ENCODE data around the gene UBE2E1.
A peak's percentile ranks its signal among the peaks of the same experiment; 100 is the strongest.
"Not testable (repeated sequence)": the region's sequence is repeated elsewhere in the genome, so short reads cannot be mapped to it uniquely, and the experiment has no call there.

The UBE2E1 gene

GRCh38 chr3:23916152-23916885 is 110.6 kb downstream of the UBE2E1 start:
- H3K4me1 Mint-ChIP-seq (ENCODE audit: low read depth): peaks cover 42% of the 10 kb centered on the region
- H3K4me3 Mint-ChIP-seq: peak overlapping the region; percentile 98
- peak overlapping the region; percentile 99 for H3K27ac Mint-ChIP-seq
- peaks cover 33% of the 10 kb centered on the region for H3K36me3 Mint-ChIP-seq
- no peaks in the 10 kb centered on the region for H3K9me3 Mint-ChIP-seq (ENCODE audit: low read depth)
- H3K27me3 Mint-ChIP-seq: no peaks in the 10 kb centered on the region

DNA sequence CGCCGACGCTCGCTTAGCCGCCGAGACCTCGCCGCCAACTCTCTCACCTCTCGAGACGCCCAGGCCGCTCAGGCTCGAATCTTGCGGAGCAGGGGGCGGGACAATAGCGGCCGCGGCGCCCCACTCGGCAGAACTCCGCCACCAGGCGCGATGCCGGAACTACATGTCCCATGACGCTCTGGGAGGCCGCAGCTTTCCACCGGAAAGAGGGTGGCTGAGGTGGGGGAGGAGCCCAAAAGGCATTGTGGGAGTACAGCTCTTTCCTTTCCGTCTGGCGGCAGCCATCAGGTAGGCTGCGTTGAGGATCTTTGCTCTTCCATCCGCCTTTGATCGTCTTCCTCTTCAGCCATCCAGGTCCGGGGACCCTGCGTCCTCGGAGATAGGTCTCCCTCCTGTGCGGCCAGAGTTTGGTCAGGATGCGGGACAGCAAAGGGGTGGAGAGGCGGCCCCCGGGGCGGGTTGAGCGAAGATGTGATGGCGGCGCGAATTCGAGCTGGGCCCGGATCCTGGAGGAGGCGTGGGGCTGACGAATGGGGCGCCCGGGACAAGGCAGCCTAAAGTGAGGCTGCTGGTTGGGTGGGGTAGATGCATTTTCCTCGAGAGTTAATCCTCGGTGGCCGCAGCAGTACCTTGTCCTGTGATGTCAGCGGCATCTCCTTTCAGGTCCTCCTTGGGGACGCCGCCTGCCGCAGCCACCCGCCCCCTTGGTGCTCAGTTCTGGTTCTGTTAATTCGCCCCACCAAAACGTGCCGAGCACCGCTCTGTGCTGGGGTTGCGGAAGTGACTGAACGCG is 111.3 kb downstream of the UBE2E1 start, which contains the start of the genes NKIRAS1 and RPL15:
Gene NKIRAS1, minus strand, starts transcription at position 105 of the 793 bp plus-strand sequence. CDS start 6,086 bp downstream, outside the sequence.
Gene RPL15, plus strand, starts transcription at position 247 of the 793 bp plus-strand sequence. CDS start 728 bp downstream, outside the sequence.
- Mint-ChIP-seq H3K9me3 (ENCODE audit: low read depth) (no peaks in the 10 kb centered on the region), H3K4me1 (ENCODE audit: low read depth) (peaks cover 42% of the 10 kb centered on the region), H3K27me3 (no peaks in the 10 kb centered on the region), H3K4me3 (peak within 1 kb of the TSS; percentile 98), H3K27ac (peak within 1 kb of the TSS; percentile 99), H3K36me3 (peaks cover 33% of the 10 kb centered on the region)

GRCh38 chr3:23917679-23918303 is 112.0 kb downstream of the UBE2E1 start:
- H3K36me3 Mint-ChIP-seq: peaks cover 33% of the 10 kb centered on the region
- H3K27ac Mint-ChIP-seq: peak overlapping the region; percentile 99
- H3K27me3 Mint-ChIP-seq; H3K9me3 Mint-ChIP-seq (ENCODE audit: low read depth): not testable (repeated sequence)
- H3K4me3 Mint-ChIP-seq: peak overlapping the region; percentile 98
- H3K4me1 Mint-ChIP-seq (ENCODE audit: low read depth): peaks cover 42% of the 10 kb centered on the region

DNA sequence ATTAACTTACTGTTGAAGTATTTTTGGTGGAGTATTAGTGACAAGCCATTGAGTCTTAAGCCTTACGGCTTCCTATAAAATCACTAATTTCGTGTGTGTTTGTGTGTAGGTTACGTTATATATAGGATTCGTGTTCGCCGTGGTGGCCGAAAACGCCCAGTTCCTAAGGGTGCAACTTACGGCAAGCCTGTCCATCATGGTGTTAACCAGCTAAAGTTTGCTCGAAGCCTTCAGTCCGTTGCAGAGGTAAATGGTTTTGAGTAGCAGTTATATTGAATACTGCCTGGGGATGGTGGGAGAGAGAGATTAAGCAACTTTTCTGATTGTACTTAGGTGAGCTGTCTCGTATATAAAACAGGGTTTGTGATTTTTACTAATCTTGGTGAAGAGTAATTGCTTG is 112.6 kb downstream of the UBE2E1 start:
- peaks cover 33% of the 10 kb centered on the region for H3K36me3 Mint-ChIP-seq
- H3K4me3 Mint-ChIP-seq: peak overlapping the region; percentile 98

GRCh38 chr3:23919628-23920027 is 113.9 kb downstream of the UBE2E1 start:
- Mint-ChIP-seq H3K4me1 (ENCODE audit: low read depth) (peaks cover 35% of the 10 kb centered on the region), H3K4me3 (peak overlapping the region; percentile 98), H3K36me3 (peaks cover 33% of the 10 kb centered on the region), H3K9me3 (ENCODE audit: low read depth) (no peaks in the 10 kb centered on the region), H3K27me3 (no peaks in the 10 kb centered on the region), H3K27ac (peak overlapping the region; percentile 68)

More for the DNA sequence above, 112.6 kb downstream of the UBE2E1 start:
- peaks cover 42% of the 10 kb centered on the region for H3K4me1 Mint-ChIP-seq (ENCODE audit: low read depth)
- H3K27ac Mint-ChIP-seq: peak overlapping the region; percentile 99
- H3K9me3 Mint-ChIP-seq (ENCODE audit: low read depth); H3K27me3 Mint-ChIP-seq: not testable (repeated sequence)

- peaks cover 30% of the 10 kb centered on the region for H3K4me1 Mint-ChIP-seq (ENCODE audit: low read depth)
- H3K9me3 Mint-ChIP-seq (ENCODE audit: low read depth): no peaks in the 10 kb centered on the region
- H3K27me3 Mint-ChIP-seq: no peaks in the 10 kb centered on the region
- H3K4me3 Mint-ChIP-seq: peak overlapping the region; percentile 98
- H3K27ac Mint-ChIP-seq: peak overlapping the region; percentile 68
- H3K36me3 Mint-ChIP-seq: peaks cover 33% of the 10 kb centered on the region
These were observed 114.4 kb downstream of the UBE2E1 start for GRCh38 chr3:23920151-23920655.

- Mint-ChIP-seq H3K27me3 (no peaks in the 10 kb centered on the region), H3K4me3 (no peak overlapping the region), H3K27ac (peak overlapping the region; percentile 68), H3K36me3 (peaks cover 33% of the 10 kb centered on the region), H3K4me1 (ENCODE audit: low read depth) (peaks cover 21% of the 10 kb centered on the region), H3K9me3 (ENCODE audit: low read depth) (no peaks in the 10 kb centered on the region)
These were observed 115.3 kb downstream of the UBE2E1 start for GRCh38 chr3:23921052-23921511.

GRCh38 chr3:23923786-23924185 is 118.0 kb downstream of the UBE2E1 start:
- Mint-ChIP-seq H3K36me3 (peaks cover 18% of the 10 kb centered on the region), H3K4me1 (ENCODE audit: low read depth) (peaks cover 19% of the 10 kb centered on the region), H3K4me3 (no peak overlapping the region), H3K27ac (no peak overlapping the region), H3K9me3 (ENCODE audit: low read depth) (no peaks in the 10 kb centered on the region), H3K27me3 (no peaks in the 10 kb centered on the region)

DNA sequence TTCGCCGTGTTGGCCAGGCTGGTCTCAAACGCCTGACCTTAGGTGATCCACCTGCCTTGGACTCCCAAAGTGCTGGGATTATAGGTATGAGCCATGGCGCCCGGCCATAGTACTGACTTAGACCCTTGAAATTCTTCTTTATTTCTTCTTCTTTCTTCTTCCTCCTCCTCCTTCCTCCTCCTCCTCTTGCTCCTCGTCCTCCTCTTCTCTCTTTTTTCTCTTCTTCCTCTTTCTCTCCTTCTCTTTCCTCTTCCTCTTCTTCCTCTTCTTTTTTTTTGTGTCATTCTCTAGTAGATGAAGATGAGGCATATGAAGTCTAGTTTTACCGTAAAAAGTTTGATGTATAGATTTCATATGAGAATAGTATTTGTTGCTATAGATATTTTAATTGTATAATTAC is 120.5 kb downstream of the UBE2E1 start:
- Mint-ChIP-seq H3K27me3 (no peaks in the 10 kb centered on the region), H3K9me3 (ENCODE audit: low read depth) (no peaks in the 10 kb centered on the region), H3K4me3 (no peak overlapping the region), H3K36me3 (no peaks in the 10 kb centered on the region), H3K27ac (no peak overlapping the region), H3K4me1 (ENCODE audit: low read depth) (peaks cover 2% of the 10 kb centered on the region)

DNA sequence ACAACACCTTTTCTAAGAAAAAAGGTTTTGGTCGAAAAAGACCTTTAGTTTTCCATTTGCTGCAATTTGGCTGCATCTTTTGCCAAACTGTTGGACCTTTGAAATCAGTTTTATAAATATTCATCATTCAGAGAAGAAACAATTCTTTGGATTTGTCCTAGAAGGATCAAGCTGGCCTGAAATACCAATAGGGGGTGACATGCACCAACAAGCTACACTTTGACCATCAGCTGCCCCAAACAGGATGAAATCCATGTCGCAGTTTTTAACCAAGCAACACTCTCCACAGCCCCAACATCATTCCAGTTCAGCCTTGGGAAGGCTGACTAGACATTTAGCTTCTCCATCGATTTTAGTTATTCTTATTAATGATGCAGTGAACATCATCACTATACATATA is 121.0 kb downstream of the UBE2E1 start:
- no peak overlapping the region for H3K27ac Mint-ChIP-seq
- peaks cover 2% of the 10 kb centered on the region for H3K4me1 Mint-ChIP-seq (ENCODE audit: low read depth)
- H3K4me3 Mint-ChIP-seq: no peak overlapping the region
- no peaks in the 10 kb centered on the region for H3K36me3 Mint-ChIP-seq
- no peaks in the 10 kb centered on the region for H3K9me3 Mint-ChIP-seq (ENCODE audit: low read depth)
- no peaks in the 10 kb centered on the region for H3K27me3 Mint-ChIP-seq

GRCh38 chr3:23928524-23928923 is 122.8 kb downstream of the UBE2E1 start:
- H3K4me3 Mint-ChIP-seq: no peak overlapping the region
- no peaks in the 10 kb centered on the region for H3K27me3 Mint-ChIP-seq
- H3K9me3 Mint-ChIP-seq (ENCODE audit: low read depth): no peaks in the 10 kb centered on the region
- H3K36me3 Mint-ChIP-seq: no peaks in the 10 kb centered on the region
- H3K27ac Mint-ChIP-seq: no peak overlapping the region
- peaks cover 2% of the 10 kb centered on the region for H3K4me1 Mint-ChIP-seq (ENCODE audit: low read depth)

DNA sequence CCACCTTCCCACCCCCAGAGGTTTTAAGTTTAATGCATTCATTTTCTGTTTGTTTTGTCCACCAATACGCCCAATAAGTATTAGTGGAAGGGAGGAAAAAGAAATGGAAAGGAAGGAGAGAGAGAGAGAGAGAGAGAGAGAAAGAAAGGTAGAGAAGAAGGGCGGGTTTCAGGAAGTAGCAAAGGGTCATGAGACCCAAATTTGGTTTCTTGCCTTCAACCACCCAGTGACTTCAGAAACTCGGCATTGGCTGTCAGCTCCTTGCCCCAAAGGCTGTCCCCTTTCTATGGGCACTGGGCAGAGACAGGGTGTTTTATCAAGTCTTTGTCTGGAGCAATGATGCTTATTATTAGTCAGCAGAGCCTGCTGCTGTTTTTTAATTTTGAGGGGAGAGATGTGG is 125.8 kb downstream of the UBE2E1 start:
- no peaks in the 10 kb centered on the region for H3K36me3 Mint-ChIP-seq
- no peak overlapping the region for H3K4me3 Mint-ChIP-seq
- no peak overlapping the region for H3K27ac Mint-ChIP-seq
- H3K9me3 Mint-ChIP-seq (ENCODE audit: low read depth): no peaks in the 10 kb centered on the region
- no peaks in the 10 kb centered on the region for H3K27me3 Mint-ChIP-seq
- H3K4me1 Mint-ChIP-seq (ENCODE audit: low read depth): peaks cover 2% of the 10 kb centered on the region

- peaks cover 2% of the 10 kb centered on the region for H3K4me1 Mint-ChIP-seq (ENCODE audit: low read depth)
- no peaks in the 10 kb centered on the region for H3K9me3 Mint-ChIP-seq (ENCODE audit: low read depth)
These were observed 126.8 kb downstream of the UBE2E1 start for GRCh38 chr3:23932571-23932970.

GRCh38 chr3:23934253-23934652 is 128.5 kb downstream of the UBE2E1 start:
- no peaks in the 10 kb centered on the region for H3K27me3 Mint-ChIP-seq
- no peaks in the 10 kb centered on the region for H3K9me3 Mint-ChIP-seq (ENCODE audit: low read depth)
- H3K36me3 Mint-ChIP-seq: no peaks in the 10 kb centered on the region
- H3K4me1 Mint-ChIP-seq (ENCODE audit: low read depth): no peaks in the 10 kb centered on the region
- H3K4me3 Mint-ChIP-seq: no peak overlapping the region
- no peak overlapping the region for H3K27ac Mint-ChIP-seq

More at GRCh38 chr3:23932571-23932970, 126.8 kb downstream of the UBE2E1 start:
- H3K27me3 Mint-ChIP-seq: no peaks in the 10 kb centered on the region
- H3K27ac Mint-ChIP-seq: no peak overlapping the region
- H3K4me3 Mint-ChIP-seq: no peak overlapping the region
- H3K36me3 Mint-ChIP-seq: no peaks in the 10 kb centered on the region

All from activated naive CD8-positive, alpha-beta T cell (primary cell).